Measurements from ENCODE around the gene TTC7B. TPM values are rescaled to one million over a fixed set of nuclear protein-coding genes. Genes with fewer than 3 reads are reported as not detected.

TTC7B gene
- total and polyA plus RNA-seq, 2 donors (not counting 3 experiments of a cell fraction or from before 2014, with no cell fraction given): 46.8 to 76.5 TPM

- Histone ChIP-seq H4K20me1 (replicated peaks; ENCODE audit: control insufficient read depth, extremely low read depth, insufficient read depth, low read length) (no peaks in the 10 kb centered on the region), H3K36me3 (ENCODE audit: control insufficient read depth in 2 of 2, extremely low read depth in 1 of 2, insufficient read depth in 2 of 2, low read length in 2 of 2) (no peaks in the 10 kb centered on the region), H3K9ac (replicated peaks; ENCODE audit: extremely low read depth, insufficient read depth, low read length) (no peak overlapping the region), H3K9me1 (replicated peaks; ENCODE audit: control insufficient read depth, extremely low read depth, insufficient read depth, low read length) (no peaks in the 10 kb centered on the region), H3K9me3 (replicated peaks; ENCODE audit: control insufficient read depth, insufficient read depth, low read length) (no peaks in the 10 kb centered on the region), H3K27ac (ENCODE audit: insufficient read depth, low read depth, low read length) (no peak overlapping the region), H2AFZ (ENCODE audit: low read depth, low read length) (no peak overlapping the region), H3K4me1 (ENCODE audit: control insufficient read depth, extremely low read depth, insufficient read depth, low read length) (peaks cover 8% of the 10 kb centered on the region), H3K4me3 (replicated peaks in 1 of 3; ENCODE audit: insufficient read depth in 1 of 3, low read depth in 1 of 3, low read length in 3 of 3) (no peak overlapping the region), H3K4me2 (ENCODE audit: insufficient read depth, low read length) (no peak overlapping the region), H3K27me3 (ENCODE audit: control insufficient read depth in 2 of 2, insufficient read depth in 2 of 2, low read length in 2 of 2) (peaks cover 0 to 2% of the 10 kb centered on the region in 2 experiments), H3K79me2 (ENCODE audit: control insufficient read depth, insufficient read depth, low read length) (no peaks in the 10 kb centered on the region)
- DNase-seq (ENCODE audit: low read depth, low spot score): no peak
- CTCF ChIA-PET: interaction anchor here (1.3 to 1.9 kb wide), 2 partner anchors 11 to 88 kb away, joined by 3 to 7 read pairs; no protein-coding TSS in a partner anchor
- intact Hi-C loops (cut with micrococcal nuclease): no loop called here
- TF ChIP-seq MAX (IDR thresholded peaks at IDR 0.05; ENCODE audit: insufficient read depth, insufficient read length) (no peak), FOS (IDR thresholded peaks at IDR 0.05; ENCODE audit: borderline replicate concordance, insufficient read depth, low read length) (no peak), MYC (IDR thresholded peaks at IDR 0.05; ENCODE audit: low read depth, low read length) (no peak), EZH2 (IDR thresholded peaks at IDR 0.05; ENCODE audit: borderline replicate concordance, low read depth, low read length, severe bottlenecking) (no peak), JUN (IDR thresholded peaks at IDR 0.05; ENCODE audit: borderline replicate concordance, insufficient read depth, insufficient read length, low read depth) (no peak), POLR2AphosphoS5 (IDR thresholded peaks at IDR 0.05; ENCODE audit: insufficient read depth, low read depth, low read length) (no peak), POLR2A (IDR thresholded peaks at IDR 0.05; ENCODE audit: low read depth, low read length) (no peak), CTCF (IDR thresholded peaks at IDR 0.05; ENCODE audit: extremely low read depth in 1 of 2, insufficient read depth in 1 of 2, low read depth in 1 of 2, low read length in 2 of 2) (no peak)
- dilution Hi-C loops (cut with MboI; ENCODE audit: extremely low pct_ligation_motif_present, low sequenced_read_pairs): no loop called here
- no peak for FAIRE-seq
- POLR2A ChIA-PET: no interaction called here
- no TSS peak for BruUV-seq (replicated peaks)
Observed at GRCh38 chr14:90487462-90487861, 328.8 kb downstream of the TTC7B start.

Measured in endothelial cell of umbilical vein (primary cell).